Skeletal muscle satellite cell (primary cell): ENCODE measurements around the gene SIPA1L3.
A peak's percentile ranks its signal among the peaks of the same experiment; 100 is the strongest.

Source experiments
- H3K27me3 ChIP-seq: 2 replicates; pipeline ENCODE4 v1.7.0; 2013; ENCODE audit warnings: low read length; ENCODE audit not compliant: control insufficient read depth, insufficient read depth
- H3K36me3 ChIP-seq: 2 replicates; pipeline ENCODE4 v1.7.0; 2013; ENCODE audit warnings: mild to moderate bottlenecking, control low read depth, low read length; ENCODE audit not compliant: insufficient read depth
- H3K4me1 ChIP-seq: 2 replicates; pipeline ENCODE4 v1.7.0; 2013; ENCODE audit warnings: low read length; ENCODE audit not compliant: control insufficient read depth, insufficient read depth
- H3K4me2 ChIP-seq: 2 replicates; pipeline ENCODE4 v1.7.0; 2013; ENCODE audit warnings: mild to moderate bottlenecking, low read length
- H3K4me3 ChIP-seq: 2 replicates; pipeline ENCODE4 v1.7.0; 2013; ENCODE audit warnings: low read length
- H3K9ac ChIP-seq: 2 replicates; pipeline ENCODE4 v1.7.0; 2013; ENCODE audit warnings: mild to moderate bottlenecking, low read depth, low read length, moderate library complexity
- H3K9me3 ChIP-seq: replicated peaks from 2 replicates; pipeline ENCODE4 v1.7.0; 2013; ENCODE audit warnings: mild to moderate bottlenecking, control low read depth, low read length

SIPA1L3 gene

DNA sequence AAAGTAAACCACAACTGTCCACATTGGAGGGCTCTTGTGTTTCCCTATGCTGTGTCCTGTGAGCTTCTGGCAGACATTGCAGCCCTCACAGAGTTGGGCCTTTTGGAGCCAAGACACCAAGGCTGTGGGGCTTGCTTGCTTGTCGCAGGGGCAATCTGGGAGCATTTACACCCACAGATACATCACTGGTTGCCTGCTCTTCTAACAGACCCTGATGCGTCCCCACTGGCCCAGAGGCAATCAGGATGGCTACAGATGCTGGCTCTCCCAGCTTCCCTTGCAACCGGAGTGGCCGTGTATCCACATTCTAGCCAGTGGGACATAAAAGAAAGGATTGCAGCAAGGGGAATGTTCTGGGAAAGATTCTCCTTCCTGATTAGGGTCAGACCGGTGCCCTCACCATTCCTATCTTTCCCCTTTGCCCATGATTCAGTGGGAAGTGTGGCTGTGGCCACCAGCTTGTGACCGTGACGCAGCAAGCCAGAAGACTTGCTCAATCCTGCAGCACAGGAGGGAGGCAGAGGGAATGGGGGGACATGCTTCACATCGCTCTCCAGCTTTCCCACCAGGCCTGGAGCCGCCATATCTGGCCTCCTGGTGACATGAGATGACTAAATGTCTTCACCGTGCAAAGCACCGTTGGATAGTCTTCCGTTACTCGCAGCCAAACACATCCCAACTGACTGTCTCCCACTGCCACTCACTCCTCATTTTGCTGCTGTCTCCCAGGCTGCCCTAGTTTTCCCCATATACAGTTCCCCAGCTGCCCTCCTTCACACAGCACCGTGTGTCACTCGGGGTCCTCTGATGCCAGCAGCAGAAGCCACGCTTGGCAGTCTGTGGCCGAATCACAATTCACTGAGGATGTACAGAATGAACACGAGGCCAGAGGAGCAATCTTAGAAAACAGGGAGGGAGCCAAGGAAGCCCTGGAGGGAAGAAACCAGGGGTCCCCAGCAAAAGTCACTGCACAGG lies 166.1 kb downstream of the SIPA1L3 start:
- no peaks in the 10 kb centered on the region for H3K36me3 ChIP-seq

DNA sequence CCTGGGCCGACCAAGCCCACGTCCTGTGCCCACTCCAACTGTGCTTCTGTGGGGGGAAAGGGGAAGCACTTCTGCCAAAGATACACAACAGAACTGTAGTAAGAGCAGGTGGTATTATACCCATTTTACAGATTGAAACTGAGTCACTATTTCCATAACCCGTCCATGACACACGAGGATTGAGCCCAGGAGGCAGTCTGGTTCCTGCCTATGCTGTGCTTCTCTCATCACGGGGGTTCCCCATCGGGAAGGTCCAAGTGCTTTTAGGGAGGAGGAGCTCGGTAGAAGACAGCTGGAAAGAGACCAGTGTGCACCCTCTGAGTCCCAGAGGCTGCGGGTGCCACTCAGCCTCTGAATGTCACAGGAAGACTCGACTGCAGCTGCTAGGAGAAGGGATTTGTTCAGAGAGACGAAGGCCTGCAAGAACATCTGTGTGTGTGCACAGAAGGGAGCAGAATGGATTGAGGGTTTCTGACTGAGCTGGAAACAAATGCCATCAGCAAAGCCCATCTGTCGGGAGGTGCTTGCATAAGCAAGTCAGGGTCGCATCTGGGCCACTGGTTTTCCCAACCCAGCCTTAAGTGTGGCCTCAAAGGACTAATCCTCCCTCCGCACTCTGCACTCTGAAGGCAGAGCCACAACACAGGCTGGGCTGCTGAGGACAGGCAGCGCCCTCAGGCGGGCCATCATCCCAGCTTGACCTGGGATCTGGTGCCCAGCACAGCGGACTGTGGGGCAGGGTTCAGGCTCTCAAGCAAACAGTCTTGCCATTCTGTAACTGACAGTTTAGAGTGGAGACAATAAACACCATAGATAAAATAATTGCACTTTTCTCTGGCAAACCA lies 167.1 kb downstream of the SIPA1L3 start:
- H3K27me3 ChIP-seq, result no peaks in the 10 kb centered on the region
- no peak overlapping the region for H3K4me3 ChIP-seq
- H3K9me3 ChIP-seq, result no peaks in the 10 kb centered on the region
- H3K4me1 ChIP-seq, result peaks cover 8% of the 10 kb centered on the region
- no peak overlapping the region for H3K9ac ChIP-seq
- no peaks in the 10 kb centered on the region for H3K36me3 ChIP-seq
- no peak overlapping the region for H3K4me2 ChIP-seq

More for the DNA sequence above, 166.1 kb downstream of the SIPA1L3 start:
- Histone ChIP-seq H3K4me3 (no peak overlapping the region), H3K9me3 (no peaks in the 10 kb centered on the region), H3K4me2 (no peak overlapping the region), H3K4me1 (peaks cover 8% of the 10 kb centered on the region), H3K9ac (no peak overlapping the region), H3K27me3 (no peaks in the 10 kb centered on the region)

DNA sequence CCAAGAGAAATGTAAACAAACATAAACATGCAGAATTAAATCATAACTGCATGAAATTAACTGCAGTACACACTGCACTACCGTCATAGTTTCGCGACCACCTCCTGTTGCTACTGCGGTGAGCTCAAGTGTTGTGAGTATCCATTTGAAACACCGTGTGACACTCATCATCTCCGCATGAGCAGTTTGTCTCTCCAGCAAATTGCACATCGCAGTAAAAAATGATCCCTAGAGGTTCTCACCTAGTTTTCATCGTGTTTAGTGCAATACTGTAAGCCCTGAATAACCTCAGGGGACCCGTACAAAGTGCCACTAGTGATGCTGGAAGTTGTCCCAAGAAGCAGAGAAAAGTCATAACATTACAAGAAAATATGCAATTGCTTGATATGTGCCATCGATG lies 169.3 kb downstream of the SIPA1L3 start:
- H3K9me3 ChIP-seq, result no peaks in the 10 kb centered on the region
- no peak overlapping the region for H3K9ac ChIP-seq
- H3K4me2 ChIP-seq, result no peak overlapping the region
- H3K27me3 ChIP-seq, result no peaks in the 10 kb centered on the region
- no peak overlapping the region for H3K4me3 ChIP-seq
- H3K36me3 ChIP-seq, result no peaks in the 10 kb centered on the region
- peaks cover 18% of the 10 kb centered on the region for H3K4me1 ChIP-seq

DNA sequence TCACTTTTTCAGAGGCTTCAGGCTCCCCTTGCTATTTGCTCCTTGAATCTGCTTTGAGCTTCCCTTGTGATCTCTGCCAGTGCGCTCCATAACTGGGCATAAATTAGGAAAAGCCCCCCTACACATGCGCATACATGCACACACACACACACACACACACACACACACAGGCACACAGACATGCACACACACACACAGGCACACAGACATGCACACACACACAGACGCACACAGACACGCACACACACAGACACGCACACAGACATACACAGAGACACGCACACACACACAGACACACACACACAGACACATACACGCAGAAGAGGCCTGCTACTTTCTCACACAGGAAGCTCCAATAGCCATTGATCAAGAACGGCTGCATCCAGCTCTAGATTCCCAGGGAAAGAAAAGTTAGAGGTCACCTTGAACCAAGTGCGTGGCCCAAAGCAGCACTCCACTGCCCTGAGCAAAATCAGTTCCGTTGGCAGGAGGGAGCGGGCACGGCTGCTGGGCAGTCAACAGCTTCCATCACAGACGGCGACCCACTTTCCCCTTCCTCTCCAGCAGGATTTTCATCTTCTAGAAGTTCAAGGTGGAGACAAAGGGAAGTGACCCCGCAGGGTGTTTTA lies 171.4 kb downstream of the SIPA1L3 start:
- peaks cover 18% of the 10 kb centered on the region for H3K4me1 ChIP-seq
- H3K4me2 ChIP-seq, result no peak overlapping the region
- peaks cover 16% of the 10 kb centered on the region for H3K36me3 ChIP-seq
- H3K9me3 ChIP-seq, result no peaks in the 10 kb centered on the region
- no peak overlapping the region for H3K9ac ChIP-seq
- no peaks in the 10 kb centered on the region for H3K27me3 ChIP-seq
- H3K4me3 ChIP-seq, result no peak overlapping the region

DNA sequence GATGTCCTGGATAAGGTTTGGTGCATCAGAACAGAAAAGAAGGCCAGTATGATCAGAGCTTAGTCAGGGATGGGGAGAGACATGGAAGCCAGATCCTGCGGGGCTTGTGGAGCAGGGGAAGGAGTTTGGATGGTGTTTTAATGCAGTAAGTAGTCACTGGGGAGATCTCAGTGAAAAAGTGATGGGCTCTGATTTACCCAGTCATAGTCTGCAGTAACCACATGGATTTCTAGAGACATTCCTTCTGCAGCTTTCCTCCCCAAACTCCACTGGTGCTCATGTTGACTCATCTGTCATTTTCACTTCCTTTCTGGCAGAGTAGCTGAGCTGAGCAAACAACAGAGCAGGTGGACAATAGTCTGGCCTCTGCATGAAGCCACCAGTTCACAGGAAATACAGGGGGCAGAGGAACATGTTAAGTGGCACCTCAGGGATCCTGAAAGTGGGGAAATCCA lies 172.9 kb downstream of the SIPA1L3 start:
- H3K36me3 ChIP-seq, result peaks cover 18% of the 10 kb centered on the region
- peak overlapping the region; percentile 39 for H3K4me2 ChIP-seq
- H3K9ac ChIP-seq, result no peak overlapping the region
- no peaks in the 10 kb centered on the region for H3K9me3 ChIP-seq
- H3K4me3 ChIP-seq, result no peak overlapping the region
- peaks cover 18% of the 10 kb centered on the region for H3K4me1 ChIP-seq
- H3K27me3 ChIP-seq, result no peaks in the 10 kb centered on the region

DNA sequence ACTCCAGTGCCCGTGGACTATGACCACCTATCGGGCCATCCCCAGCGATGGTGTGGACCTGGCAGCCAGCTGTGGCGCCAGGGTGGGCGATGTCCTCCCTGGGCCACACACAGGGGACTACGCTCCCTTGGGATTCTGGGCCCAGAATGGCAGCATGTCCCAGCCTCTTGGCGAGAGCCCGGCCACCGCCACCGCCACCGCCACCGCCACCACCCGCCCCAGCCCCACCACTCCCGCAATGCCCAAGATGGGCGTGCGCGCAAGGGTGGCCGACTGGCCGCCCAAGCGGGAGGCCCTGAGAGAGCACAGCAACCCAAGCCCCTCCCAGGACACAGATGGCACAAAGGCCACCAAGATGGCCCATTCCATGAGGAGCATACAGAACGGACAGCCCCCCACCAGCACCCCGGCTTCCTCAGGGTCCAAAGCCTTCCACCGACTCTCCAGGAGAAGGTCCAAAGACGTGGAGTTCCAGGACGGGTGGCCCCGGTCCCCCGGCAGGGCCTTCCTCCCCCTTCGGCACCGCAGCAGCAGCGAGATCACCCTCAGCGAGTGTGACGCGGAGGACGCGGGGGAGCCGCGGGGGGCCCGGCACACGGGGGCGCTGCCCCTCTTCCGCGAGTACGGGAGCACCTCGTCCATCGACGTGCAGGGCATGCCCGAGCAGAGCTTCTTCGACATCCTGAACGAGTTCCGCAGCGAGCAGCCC lies 174.7 kb downstream of the SIPA1L3 start:
- Histone ChIP-seq H3K4me1 (peaks cover 18% of the 10 kb centered on the region), H3K4me3 (no peak overlapping the region), H3K9me3 (no peaks in the 10 kb centered on the region), H3K27me3 (no peaks in the 10 kb centered on the region), H3K4me2 (no peak overlapping the region), H3K36me3 (peaks cover 18% of the 10 kb centered on the region), H3K9ac (no peak overlapping the region)

DNA sequence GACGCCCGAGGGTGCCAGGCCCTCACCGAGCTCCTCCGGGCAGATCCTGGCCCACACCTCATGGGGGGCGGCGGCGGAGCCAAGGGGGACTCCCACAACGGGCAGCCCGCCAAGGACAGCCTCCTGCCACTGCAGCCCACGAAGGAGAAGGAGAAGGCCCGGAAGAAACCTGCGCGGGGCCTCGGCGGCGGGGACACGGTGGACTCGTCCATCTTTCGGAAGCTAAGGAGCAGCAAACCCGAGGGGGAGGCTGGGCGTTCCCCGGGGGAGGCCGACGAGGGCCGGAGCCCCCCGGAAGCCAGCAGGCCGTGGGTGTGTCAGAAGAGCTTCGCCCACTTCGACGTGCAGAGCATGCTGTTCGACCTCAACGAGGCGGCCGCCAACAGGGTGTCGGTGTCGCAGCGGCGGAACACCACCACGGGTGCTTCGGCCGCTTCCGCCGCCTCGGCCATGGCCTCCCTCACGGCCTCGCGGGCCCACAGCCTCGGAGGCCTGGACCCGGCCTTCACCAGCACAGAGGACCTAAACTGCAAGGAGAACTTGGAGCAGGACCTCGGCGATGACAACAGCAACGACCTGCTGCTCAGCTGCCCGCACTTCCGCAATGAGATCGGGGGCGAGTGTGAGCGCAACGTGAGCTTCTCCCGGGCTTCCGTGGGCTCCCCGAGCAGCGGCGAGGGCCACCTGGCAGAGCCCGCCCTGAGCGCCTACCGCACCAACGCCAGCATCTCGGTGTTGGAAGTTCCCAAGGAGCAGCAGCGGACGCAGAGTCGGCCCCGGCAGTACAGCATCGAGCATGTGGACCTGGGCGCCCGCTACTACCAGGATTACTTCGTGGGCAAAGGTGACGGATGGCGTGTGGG lies 175.5 kb downstream of the SIPA1L3 start:
- Histone ChIP-seq H3K36me3 (peaks cover 18% of the 10 kb centered on the region), H3K4me3 (no peak overlapping the region), H3K9me3 (no peaks in the 10 kb centered on the region), H3K9ac (no peak overlapping the region), H3K4me2 (no peak overlapping the region), H3K27me3 (no peaks in the 10 kb centered on the region), H3K4me1 (peaks cover 18% of the 10 kb centered on the region)

DNA sequence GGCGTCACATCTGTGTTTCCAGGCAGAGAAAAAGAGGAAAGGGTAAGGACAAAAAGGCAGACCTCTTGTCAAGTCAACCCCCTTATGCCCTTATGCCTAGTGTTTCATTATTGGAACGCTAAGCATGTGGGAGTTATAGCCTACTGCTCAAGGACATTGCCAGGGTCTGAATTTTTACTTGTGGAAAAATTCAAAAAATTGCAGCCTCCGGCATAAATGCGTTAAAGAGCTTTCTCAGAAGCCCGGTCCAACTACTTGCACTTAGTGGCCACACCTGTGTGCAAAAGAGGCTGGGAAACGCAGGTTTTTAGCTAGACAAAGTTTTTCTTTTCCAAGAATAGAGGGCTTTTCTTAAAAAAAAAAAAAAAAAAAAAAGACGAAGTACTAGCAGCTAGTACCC lies 177.2 kb downstream of the SIPA1L3 start:
- peaks cover 31% of the 10 kb centered on the region for H3K36me3 ChIP-seq
- H3K27me3 ChIP-seq, result no peaks in the 10 kb centered on the region
- H3K4me3 ChIP-seq, result no peak overlapping the region
- H3K9me3 ChIP-seq, result no peaks in the 10 kb centered on the region
- peaks cover 17% of the 10 kb centered on the region for H3K4me1 ChIP-seq
- no peak overlapping the region for H3K4me2 ChIP-seq
- H3K9ac ChIP-seq, result no peak overlapping the region

DNA sequence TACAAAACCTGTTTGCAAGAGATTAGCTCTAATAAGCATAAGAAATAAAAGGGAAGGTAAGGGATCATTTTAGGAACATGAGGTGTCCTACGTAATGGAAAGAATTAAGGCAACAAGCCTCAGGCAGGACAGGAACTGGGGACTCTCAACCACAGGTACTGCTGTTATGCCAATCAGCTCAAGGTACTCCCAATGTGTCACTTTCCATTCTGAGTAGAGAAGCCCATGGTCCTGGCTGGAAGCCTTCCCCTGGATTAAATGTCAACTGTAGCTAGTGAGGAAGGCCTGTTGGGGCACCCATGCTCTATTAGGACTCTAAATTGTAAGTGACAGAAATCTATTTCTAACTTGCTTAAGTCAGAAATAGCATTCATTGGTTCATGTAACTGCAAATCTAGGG lies 182.4 kb downstream of the SIPA1L3 start:
- Histone ChIP-seq H3K4me3 (no peak overlapping the region), H3K36me3 (peaks cover 35% of the 10 kb centered on the region), H3K4me2 (no peak overlapping the region), H3K9me3 (no peaks in the 10 kb centered on the region), H3K4me1 (no peaks in the 10 kb centered on the region), H3K9ac (no peak overlapping the region), H3K27me3 (no peaks in the 10 kb centered on the region)

DNA sequence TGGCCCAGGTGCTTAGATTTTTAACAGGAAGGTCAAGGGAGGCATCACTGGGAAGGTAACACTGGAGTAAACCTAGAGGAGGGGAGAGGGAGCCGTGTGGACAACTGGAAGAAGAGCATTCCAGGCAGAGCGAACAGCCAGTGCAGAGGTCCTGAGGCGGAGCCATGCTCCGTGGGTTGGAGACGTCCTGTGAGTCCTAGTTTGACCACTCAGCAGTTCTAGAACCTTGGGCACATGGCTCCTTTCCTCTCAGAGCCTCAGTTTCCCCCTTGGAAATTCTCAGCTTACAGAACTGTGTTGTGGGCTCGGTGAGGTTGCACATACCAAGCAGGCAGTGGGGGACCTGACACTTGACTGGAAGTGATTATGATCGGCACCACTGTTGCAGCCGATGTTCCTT lies 186.1 kb downstream of the SIPA1L3 start:
- Histone ChIP-seq H3K4me2 (no peak overlapping the region), H3K9ac (no peak overlapping the region), H3K4me1 (no peaks in the 10 kb centered on the region), H3K36me3 (peaks cover 32% of the 10 kb centered on the region), H3K4me3 (no peak overlapping the region), H3K27me3 (no peaks in the 10 kb centered on the region), H3K9me3 (no peaks in the 10 kb centered on the region)
